ENCODE results near the gene MSANTD2.

MSANTD2 gene

DNA sequence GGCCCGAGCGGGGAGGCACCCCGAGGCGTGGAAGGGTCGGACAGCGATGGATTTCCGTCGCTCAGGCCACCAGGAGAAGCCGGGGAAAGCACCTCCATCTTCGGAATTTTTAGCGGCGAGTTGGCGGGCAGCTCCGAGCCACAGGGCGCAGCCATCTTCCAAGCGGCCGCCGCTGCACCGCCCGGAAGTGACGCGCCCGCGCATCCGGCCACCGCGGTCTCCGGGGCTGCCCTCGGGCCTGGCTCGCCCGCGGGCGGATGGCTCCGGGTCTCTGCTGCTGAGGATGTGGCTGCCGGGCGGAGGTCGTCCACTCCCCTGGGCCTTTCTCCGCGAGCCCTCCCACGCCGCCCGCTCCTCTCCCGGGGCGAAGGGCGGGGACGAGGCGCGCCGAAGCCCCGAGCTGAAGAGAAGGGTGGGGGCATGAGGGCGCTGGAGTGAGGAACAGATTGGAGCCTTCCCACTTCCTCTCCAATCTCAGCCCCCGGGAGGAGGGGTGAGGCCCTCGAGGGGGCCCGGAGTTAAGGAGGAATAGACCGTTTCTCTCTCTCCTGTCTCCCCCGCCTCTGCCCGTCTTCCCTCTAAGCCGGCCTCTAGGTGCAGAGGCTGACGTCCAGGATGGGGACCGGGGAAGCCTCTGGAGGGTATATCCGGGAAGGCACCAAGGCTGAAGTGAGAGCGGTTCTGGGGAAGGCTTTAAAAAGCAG, at the start of gene MSANTD2:
Gene MSANTD2 (minus strand): TSS at position 181 of the 704 bp plus-strand sequence. CDS start 26 bp downstream, at position 155.
- DNase-seq (ENCODE audit: low read depth in 2 of 3, low spot score in 1 of 3), result peak; percentile 49 to 75 (median 65)

DNA sequence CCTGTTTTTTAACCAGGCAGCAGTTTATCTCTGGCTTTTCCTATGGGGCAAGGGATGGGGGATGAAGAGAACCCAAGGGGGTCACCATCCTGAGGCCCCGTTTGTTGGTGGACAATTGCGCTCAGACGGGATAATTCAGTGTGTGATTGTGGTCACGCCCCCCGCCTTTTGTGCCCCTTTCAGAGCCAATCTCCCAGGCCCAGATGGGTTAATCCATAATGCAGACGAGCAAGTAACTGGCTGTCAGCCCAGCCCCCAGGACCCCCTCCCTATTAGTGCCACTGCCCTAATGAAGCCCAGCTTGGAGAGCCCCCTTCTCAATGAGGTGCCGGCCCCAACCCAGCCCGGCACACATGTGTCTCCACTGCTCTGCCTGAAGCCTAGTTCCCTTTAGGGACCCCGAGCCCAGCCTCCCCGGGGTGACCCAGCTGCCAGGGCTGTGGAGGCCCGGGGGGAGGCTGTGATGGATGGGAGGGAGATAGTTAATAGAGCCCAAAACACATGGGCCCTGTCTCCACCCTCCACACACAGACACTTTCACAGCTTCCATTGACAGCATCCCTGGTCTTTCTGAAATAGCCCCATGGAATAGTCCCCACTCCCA, 46.0 kb upstream of the MSANTD2 start:
- DNase-seq (ENCODE audit: low read depth in 2 of 3, low spot score in 1 of 3), result no peak

DNA sequence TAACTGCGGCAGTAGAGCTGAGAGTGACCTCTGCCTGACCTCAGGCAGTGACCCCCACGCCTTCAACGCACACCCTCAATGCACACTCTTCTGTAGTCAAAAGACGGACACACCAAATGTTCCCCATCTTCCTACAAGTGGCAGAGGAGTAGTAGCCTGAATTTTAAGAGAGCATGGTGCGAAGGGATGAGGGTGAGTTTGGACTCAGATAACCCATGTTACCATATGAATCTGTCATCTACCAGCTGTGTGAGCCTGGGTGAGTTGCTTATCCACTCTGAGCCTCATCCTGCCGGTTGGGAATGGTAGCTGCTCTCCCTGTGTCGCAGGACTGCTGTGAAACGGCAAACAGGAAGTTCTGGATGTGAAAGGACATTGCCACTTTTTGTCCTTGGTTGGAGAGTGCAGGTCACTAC, 44.5 kb upstream of the MSANTD2 start:
- no peak for DNase-seq (ENCODE audit: low read depth in 2 of 3, low spot score in 1 of 3)

DNA sequence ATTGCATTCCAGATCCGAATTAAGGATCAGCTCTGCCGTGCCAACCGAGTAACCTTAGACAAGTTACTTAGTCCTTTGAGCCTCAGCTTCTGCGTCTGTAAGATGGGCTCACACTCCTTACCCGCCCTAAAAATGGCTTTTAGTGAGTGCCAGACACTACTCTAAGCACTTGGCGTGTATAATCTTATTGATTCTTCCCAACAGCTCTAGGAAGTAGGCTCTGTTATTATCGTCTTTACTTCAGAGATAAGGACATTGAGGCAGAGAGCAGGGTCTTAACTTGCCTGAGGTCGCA, 43.4 kb upstream of the MSANTD2 start:
- no peak for DNase-seq (ENCODE audit: low read depth in 2 of 3, low spot score in 1 of 3)

DNA sequence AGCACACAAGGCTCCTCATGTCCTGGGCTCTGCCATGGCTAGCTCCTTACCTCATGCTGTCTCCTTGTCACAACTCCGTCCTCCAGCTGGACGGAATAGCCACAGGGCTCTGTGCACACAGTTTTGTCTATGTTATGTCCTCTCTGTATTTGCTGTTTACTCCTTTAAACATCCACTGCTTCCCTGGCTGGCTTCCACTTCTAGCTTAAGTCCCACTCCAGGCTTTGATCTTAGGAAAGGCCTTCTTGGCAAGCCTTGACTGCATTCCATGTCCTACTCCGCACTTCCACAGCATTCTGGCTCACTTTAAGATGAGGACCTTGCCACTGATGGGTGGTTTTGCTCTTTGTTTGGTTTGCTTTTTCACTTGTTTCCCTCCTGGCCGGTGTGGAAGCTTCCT, 42.1 kb upstream of the MSANTD2 start:
- DNase-seq (ENCODE audit: low read depth in 2 of 3, low spot score in 1 of 3), result no peak

DNA sequence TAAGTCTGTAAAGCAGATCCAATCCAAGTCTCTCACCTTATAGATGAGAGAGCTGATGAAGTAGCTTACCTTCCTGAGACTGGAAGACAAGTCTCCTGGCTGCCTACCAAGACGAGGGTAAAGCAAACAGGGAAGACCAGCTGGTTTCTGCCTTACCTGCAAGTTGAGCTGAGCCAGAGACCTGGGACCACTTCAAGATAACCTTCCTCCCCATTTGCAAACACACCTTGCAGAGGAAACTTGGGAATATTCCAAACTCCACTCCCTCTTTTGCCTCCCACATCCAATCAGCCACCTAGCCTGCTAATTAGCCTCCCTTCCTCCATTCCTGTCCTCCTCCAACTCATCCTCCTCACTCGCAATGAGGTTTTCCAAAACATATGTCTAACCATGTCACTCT, 41.6 kb upstream of the MSANTD2 start:
- no peak for DNase-seq (ENCODE audit: low read depth in 2 of 3, low spot score in 1 of 3)

DNA sequence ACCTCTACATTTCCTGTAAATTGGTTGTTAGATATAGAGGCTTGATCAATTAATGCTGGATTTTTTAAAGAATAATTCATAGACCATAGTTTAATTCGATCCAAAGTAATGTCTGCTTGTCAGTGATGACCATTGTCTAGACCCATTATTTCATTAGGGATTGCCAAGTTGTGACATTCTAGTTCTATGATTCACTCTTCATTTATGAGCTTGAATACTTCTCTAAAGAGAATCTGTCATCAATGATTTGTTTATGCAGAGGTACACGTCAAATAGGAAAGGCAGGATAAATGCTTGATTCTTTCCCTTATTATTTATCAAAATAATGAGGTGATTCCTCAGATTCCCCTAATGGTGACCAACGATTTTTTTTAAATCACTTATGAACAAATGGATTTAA, 41.0 kb upstream of the MSANTD2 start:
- no peak for DNase-seq (ENCODE audit: low read depth in 2 of 3, low spot score in 1 of 3)

DNA sequence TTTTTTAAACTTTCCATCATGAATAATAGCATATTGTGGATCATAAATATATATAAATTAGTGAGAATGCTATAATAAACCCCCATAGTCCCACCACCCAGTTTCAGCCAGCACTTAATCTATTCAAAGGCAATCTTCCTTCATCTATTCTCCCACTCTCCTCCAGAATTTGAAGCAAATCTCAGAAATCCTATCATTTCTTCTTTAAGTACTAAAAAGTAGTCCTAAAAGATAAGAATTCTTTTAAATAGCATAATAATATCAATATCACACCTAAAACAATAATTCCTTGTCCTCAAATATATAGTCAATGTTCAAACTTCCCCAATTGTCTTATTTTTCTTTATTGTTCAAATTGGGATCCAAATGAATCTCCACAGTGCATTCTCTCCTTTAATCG, 40.5 kb upstream of the MSANTD2 start:
- DNase-seq (ENCODE audit: low read depth in 2 of 3, low spot score in 1 of 3), result no peak

DNA sequence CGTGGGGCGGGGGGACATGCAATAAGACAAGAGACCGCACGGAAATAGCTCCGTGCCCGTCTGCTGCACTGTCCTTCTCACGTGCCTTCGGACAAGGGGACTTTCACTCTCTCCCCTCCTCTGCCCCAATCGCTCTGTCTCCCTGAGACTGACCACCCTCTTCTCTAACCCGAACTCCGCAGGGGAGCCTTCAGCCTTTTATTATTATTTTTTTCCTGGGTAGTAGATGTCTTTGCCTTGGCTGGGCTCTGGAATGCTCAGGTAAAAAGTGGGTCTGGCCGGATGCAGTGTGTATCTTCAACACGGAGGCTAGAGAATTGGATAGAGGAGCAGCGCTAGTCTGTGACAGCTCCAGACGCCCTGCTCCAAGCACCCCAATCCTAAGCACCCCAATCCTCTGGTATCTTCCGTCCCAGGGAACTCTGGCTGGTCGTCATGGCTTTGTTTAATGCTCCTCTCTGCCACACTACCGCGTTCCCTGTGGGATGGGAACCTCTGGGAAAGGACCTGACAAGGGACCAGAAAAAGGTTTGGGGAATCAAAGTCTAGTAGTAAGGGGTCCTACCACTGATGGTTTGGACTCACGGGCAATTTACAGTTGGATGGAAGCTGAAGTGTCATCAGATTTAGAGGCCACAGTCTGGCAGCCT, 39.9 kb upstream of the MSANTD2 start:
- no peak for DNase-seq (ENCODE audit: low read depth in 2 of 3, low spot score in 1 of 3)

DNA sequence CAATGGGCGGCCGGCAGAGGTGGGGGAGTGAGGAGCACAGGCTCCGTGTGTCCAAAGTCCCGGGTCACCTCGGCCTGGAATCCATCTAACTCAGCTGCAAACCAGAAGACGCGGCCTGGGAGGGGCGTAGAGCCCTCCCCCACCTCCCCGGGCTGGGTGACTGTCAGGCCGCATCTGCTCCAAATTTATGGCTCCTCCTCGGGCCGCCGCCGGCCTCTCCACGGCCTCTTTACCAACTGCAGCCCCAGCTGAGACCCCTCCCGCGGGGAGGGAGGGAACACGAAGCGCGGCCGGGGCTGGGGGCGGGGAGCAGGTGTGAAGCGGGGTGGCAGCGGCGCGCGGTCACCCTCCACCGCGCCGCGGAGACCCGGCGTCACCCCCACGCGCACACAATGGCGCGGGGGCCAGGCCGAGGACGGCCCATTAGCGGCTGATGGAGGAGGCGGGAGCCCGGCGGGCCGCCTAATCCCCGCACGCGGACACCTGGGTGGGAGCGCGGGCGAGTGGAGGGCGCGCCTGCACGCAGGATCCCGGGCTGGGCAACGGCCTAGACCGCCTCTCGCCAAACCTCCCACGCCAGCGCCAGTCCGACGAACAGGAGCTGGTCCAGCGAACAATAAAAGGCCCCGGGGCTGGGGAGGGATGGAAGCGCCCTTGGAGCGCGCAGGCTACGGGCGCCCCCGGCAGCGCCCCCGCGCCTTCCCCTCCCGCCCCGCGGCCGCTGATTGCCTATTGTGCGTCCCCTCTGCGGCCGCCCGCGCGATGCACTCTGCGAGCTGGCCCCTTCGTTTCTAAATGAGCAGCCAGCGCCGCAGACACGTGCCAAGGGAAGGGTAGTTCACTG, 39.1 kb upstream of the MSANTD2 start:
- no peak for DNase-seq (ENCODE audit: low read depth in 2 of 3, low spot score in 1 of 3)

DNA sequence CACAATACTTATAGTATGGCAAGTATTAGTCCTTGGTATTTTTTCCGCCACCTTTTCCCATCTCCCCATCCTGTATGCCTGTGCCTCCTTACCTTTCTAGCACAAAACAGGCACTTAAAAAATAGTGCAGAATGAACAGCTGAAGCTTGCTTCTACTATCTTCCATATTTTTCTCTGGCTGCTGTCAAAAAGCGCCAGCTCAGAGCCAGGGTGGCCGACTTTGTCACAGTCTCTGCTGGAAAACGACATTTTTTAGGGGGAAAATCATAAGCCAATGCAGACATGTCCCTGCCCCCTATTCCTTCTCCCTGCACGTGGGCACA, 38.6 kb upstream of the MSANTD2 start:
- DNase-seq (ENCODE audit: low read depth in 2 of 3, low spot score in 1 of 3), result no peak

DNA sequence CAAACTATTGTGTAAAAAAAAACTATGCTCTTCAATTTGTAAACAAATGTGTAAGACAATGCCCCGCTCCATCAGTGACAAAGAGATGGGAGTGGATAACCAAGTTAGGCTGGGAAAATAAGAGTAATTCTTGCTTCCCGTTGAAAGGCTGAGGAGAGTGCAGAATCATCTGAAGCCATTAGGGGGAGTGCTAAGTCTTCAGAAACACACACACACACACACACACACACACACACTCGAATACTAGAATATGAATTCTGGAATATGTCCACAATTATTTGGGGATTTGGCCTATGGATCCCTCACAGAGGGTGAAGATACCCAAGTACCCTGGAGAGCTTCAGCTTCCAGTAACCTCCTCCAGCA, 37.3 kb upstream of the MSANTD2 start:
- DNase-seq (ENCODE audit: low read depth in 2 of 3, low spot score in 1 of 3), result no peak

DNA sequence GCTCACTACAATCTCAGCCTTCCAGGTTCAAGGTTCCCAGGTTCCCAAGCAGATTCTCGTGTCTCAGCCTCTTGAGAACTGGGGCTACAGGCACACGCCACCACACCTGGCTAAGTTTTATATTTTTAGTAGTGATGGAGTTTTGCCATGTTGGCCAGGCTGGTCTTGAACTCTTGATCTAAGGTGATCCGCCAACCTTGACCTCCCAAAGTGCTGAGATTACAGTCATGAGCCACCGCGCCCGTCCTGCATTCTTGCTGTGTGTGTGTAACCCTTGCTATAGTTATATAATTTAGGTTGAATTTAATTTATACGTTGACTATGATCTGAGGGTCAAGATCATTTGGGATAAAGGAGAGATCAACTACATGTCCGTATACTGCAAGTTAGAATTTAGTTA, 35.7 kb upstream of the MSANTD2 start:
- no peak for DNase-seq (ENCODE audit: low read depth in 2 of 3, low spot score in 1 of 3)

DNA sequence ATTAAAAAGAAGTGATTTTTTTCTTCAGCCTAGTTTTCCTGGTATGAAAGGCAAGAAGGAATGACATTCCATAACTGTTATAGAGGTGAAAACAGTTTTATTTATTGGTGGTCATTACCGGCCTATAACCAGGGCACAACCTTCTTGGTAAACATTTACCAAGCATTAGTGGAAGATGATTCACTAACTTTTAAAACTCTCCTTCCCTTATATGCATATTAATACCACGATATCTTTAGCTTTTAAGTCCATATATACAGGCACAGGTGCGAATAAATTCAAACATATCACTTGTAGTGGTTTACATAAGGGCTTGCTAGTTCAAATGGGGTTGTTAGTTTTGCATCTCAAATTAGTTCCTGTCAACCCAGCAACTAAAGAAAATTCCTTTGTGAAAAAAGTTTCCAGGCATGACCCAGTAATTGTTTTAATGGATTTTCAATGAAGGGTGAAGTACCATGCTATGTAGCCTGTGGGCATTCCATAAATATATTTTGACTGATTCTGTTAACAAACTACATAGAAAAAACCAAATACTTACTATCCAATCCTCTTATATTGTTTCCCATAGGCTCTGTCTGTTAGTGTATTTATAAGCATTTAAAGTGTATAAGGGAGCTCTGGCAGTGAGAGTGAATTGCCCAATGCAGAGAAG, 34.4 kb upstream of the MSANTD2 start:
- no peak for DNase-seq (ENCODE audit: low read depth in 2 of 3, low spot score in 1 of 3)

DNA sequence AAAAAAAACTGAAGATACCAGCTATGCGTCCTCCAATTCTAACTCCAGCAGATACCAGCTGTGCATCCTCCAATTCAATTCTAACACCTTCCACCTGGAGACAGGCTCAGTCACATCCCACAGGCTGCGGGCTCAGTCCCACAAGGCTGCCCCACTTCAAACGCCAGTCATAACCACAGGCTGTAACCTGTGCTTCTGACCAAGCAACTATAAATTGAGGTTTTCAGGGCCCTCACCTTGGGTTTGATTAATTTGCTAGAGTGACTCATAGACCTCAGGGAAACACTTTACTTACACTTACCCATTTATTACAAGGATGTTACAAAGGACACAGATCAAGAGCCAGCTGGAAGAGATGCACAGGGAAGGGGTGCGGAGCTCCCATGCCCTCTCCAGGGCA, 32.4 kb upstream of the MSANTD2 start:
- no peak for DNase-seq (ENCODE audit: low read depth in 2 of 3, low spot score in 1 of 3)

DNA sequence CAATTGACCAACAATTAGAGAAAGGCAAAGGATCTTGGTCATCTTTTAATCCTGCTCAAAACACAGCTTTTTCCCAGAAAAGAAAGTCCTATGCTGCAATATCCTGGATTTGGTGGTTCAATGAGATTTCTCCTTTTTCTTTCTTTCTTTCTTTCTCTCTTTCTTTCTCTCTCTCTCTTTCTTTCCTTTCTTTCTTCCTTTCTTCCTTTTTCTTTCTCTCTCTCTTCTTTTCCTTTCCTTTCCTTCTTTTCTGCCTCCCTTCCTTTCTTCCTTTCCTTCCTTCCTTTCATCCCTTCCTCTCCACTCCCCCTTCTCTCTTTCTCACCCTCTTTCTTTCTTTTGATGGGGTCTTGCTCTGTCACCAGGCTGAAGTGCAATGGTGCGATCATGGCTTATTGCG, 31.7 kb upstream of the MSANTD2 start:
- DNase-seq (ENCODE audit: low read depth in 2 of 3, low spot score in 1 of 3), result no peak

DNA sequence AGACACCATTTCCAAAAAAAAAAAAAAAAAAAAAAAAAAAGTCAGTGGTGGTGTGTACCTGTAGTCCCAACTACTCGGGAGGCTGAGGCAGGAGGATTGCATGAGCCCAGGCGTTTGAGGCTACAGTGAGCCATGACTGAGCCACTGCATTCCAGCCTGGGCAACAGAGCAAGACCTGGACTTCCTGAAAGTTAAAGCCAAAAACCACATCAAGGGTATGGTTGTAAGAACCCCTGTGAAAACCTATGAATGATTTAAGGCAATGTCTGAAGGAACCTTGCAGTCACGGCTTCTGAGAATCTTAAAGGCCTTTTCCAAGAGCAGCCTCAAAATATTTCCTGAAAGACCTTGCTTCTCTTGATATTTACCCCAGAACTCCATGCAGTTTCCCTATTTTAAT, 30.5 kb upstream of the MSANTD2 start:
- no peak for DNase-seq (ENCODE audit: low read depth in 2 of 3, low spot score in 1 of 3)

DNA sequence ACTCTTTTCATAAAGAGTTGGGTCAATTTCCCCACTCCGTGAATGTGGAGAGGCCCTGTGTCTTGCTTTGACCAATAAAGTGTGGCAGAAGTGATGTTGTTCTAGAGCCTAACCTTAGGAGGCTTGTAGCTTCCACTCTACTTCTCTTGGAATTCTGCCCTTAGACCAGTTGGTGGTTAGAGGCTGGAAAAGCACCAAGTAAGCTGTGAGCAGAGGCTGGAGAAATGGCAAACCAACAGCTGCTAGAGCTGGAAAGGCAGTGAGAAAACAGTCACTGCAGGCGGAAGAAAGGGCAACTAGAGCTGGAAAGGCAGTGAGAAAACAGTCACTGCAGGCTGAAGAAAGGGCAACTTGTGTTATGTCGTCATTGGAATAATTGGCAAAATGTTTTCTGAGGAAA, 29.8 kb upstream of the MSANTD2 start:
- DNase-seq (ENCODE audit: low read depth in 2 of 3, low spot score in 1 of 3), result no peak

DNA sequence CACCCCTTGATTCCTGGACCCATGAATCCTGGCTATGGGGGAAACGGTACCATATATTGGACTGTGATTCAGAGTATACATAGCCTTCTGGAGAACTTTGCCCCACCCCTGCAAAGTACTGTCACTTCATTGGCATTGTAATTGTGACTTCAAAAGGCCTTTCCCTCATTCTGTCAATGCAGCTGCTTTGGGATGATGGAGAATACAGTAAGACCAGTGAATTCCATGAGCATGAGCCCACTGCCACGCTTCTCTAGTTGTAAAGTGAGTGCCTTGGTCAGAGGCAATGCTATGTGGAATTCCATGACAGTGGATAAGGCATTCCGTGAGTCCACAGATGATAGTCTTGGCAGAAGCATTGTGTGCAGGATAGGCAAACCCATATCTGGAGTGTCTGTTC, 25.7 kb upstream of the MSANTD2 start:
- no peak for DNase-seq (ENCODE audit: low read depth in 2 of 3, low spot score in 1 of 3)

DNA sequence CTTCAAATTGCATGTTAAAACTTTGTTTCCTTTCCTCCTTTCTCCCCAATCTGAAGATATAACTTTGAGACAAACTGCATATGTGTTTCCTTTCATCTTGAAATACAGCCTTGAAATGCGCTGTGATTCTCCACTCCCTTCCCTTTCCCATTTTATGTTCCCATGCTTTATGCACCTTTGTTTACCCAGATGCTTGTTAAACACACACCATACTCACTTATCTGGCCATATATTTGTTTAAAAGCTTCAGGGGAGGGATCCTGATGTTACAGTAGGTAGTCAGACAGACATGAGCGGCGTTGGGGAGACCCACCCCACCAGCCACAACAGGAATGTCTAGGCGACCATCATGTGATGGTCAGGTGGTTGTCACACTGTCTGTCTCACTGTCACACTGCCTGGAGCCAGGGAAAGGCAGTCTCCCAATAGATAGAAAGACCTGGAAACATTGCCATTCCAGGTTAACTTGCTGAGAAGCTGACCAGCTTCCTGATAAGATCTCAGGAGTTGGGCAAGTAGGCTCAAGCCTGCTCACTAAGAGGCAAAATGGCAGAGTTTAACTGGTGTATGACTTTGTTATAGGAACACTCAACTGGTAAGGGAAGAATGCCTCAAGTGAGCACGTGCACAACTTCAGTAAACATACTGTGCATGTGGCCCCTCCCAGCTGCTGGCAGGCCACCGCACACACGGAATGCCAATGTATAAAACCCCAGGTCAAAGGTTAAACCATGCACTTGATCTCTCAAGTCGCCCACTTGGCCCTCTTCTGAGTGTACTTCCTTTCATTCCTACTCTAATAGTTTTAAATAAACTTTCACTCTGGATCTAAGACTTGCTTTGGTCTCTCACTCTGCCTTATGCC, 23.5 kb upstream of the MSANTD2 start:
- no peak for DNase-seq (ENCODE audit: low read depth in 2 of 3, low spot score in 1 of 3)

Measured in stimulated activated CD4-positive, alpha-beta T cell treated with anti-CD3 and anti-CD28 coated beads, Interleukin-12 subunit alpha, Interleukin-12 subunit beta, amount 100 ng/mL, for 48 hours (primary cell).